ENCODE results near the gene APLP2. TPM values are rescaled to one million over a fixed set of nuclear protein-coding genes. Genes with fewer than 3 reads are reported as not detected.

APLP2 gene
- total RNA-seq, 1 experiment from 2014 or later: 210 TPM

- no TSS peak for BruUV-seq (replicated peaks)
- Histone ChIP-seq H3K27ac (ENCODE audit: low read depth, low read length) (no peak overlapping the region), H3K9ac (ENCODE audit: low read length) (no peak overlapping the region), H3K27me3 (ENCODE audit: insufficient read depth, low read length) (no peaks in the 10 kb centered on the region), H3K4me1 (ENCODE audit: control insufficient read depth in 1 of 2, insufficient read depth in 2 of 2, low read length in 2 of 2) (peaks cover 0 to 3% of the 10 kb centered on the region in 2 experiments; a peak in 1 of 4 replicates), H3K9me2 (ENCODE audit: insufficient read depth) (no peaks in the 10 kb centered on the region), H4K20me1 (ENCODE audit: insufficient read depth) (no peaks in the 10 kb centered on the region), H3K36me3 (ENCODE audit: control insufficient read depth in 1 of 2, insufficient read depth in 2 of 2, low read length in 2 of 2) (no peaks in the 10 kb centered on the region), H2AFZ (ENCODE audit: low read depth, low read length, poor library complexity, severe bottlenecking) (no peak overlapping the region), H3K4me2 (ENCODE audit: low read length) (no peak overlapping the region), H3K4me3 (replicated peaks in 1 of 2; ENCODE audit: low read depth in 1 of 2, low read length in 2 of 2) (no peak overlapping the region), H3K79me2 (ENCODE audit: insufficient read depth, low read length) (no peaks in the 10 kb centered on the region), H3K9me3 (ENCODE audit: control insufficient read depth in 1 of 2, insufficient read depth in 1 of 2, low read depth in 1 of 2, low read length in 2 of 2) (no peaks in the 10 kb centered on the region)
- intact Hi-C loops (cut with micrococcal nuclease): no loop called here
- DNase-seq (ENCODE audit: low read depth, low spot score) (no peak), ATAC-seq (no peak)
- CTCF ChIA-PET: no interaction called here
- RAD21 ChIA-PET (ENCODE audit: low non-redundant PET in 1 of 2, low total read pairs in 2 of 2, uncharacterized antibody in 2 of 2, unreplicated experiment in 2 of 2): no interaction called here
- POLR2A ChIA-PET: no interaction called here
- no peak for TF ChIP-seq FOSL1 (IDR thresholded peaks at IDR 0.05; ENCODE audit: low read depth)
- TF ChIP-seq TCF7L2 (IDR thresholded peaks at IDR 0.05; ENCODE audit: borderline replicate concordance, extremely low read depth, insufficient read depth, insufficient read length): no peak
- no peak for TF ChIP-seq CTCF (IDR thresholded peaks at IDR 0.05 in 2 of 3, conservative IDR thresholded peaks at IDR 0.05 in 1 of 3; ENCODE audit: borderline replicate concordance in 1 of 3, insufficient read depth in 1 of 3, low read depth in 2 of 3, low read length in 2 of 3)
- no peak for TF ChIP-seq ATF3 (IDR thresholded peaks at IDR 0.05)
- TF ChIP-seq SIN3A (IDR thresholded peaks at IDR 0.05; ENCODE audit: low read depth): no peak
- TF ChIP-seq POLR2A (IDR thresholded peaks at IDR 0.05; ENCODE audit: borderline replicate concordance, extremely low read depth, insufficient read depth, insufficient read length): no peak
Measured at GRCh38 chr11:130029137-130029536, 40.6 kb upstream of the APLP2 start.

GRCh38 chr11:130031056-130031455 is 38.6 kb upstream of the APLP2 start:
- no peak overlapping the region for H3K4me2 ChIP-seq (ENCODE audit: low read length)
- intact Hi-C loops (cut with micrococcal nuclease): no loop called here
- H3K4me1 ChIP-seq (ENCODE audit: control insufficient read depth in 1 of 2, insufficient read depth in 2 of 2, low read length in 2 of 2): no peaks in the 10 kb centered on the region
- no peaks in the 10 kb centered on the region for H3K9me2 ChIP-seq (ENCODE audit: insufficient read depth)
- no peaks in the 10 kb centered on the region for H3K27me3 ChIP-seq (ENCODE audit: insufficient read depth, low read length)
- H4K20me1 ChIP-seq (ENCODE audit: insufficient read depth): no peaks in the 10 kb centered on the region
- DNase-seq (ENCODE audit: low read depth, low spot score) (no peak), ATAC-seq (no peak)
- H3K4me3 ChIP-seq (replicated peaks in 1 of 2; ENCODE audit: low read depth in 1 of 2, low read length in 2 of 2): no peak overlapping the region
- no peak overlapping the region for H3K27ac ChIP-seq (ENCODE audit: low read depth, low read length)
- no peaks in the 10 kb centered on the region for H3K9me3 ChIP-seq (ENCODE audit: control insufficient read depth in 1 of 2, insufficient read depth in 1 of 2, low read depth in 1 of 2, low read length in 2 of 2)
- ChIA-PET POLR2A (no interaction called here), CTCF (no interaction called here), RAD21 (ENCODE audit: low non-redundant PET in 1 of 2, low total read pairs in 2 of 2, uncharacterized antibody in 2 of 2, unreplicated experiment in 2 of 2) (no interaction called here)
- H3K36me3 ChIP-seq (ENCODE audit: control insufficient read depth in 1 of 2, insufficient read depth in 2 of 2, low read length in 2 of 2): no peaks in the 10 kb centered on the region
- no TSS peak for BruUV-seq (replicated peaks)
- no peaks in the 10 kb centered on the region for H3K79me2 ChIP-seq (ENCODE audit: insufficient read depth, low read length)
- H2AFZ ChIP-seq (ENCODE audit: low read depth, low read length, poor library complexity, severe bottlenecking): no peak overlapping the region
- no peak for TF ChIP-seq REST (IDR thresholded peaks at IDR 0.05; ENCODE audit: low read depth)
- TF ChIP-seq POLR2AphosphoS5 (IDR thresholded peaks at IDR 0.05; ENCODE audit: low read depth, low read length): no peak
- no peak for TF ChIP-seq JUND (IDR thresholded peaks at IDR 0.05)
- no peak for TF ChIP-seq ZNF274 (IDR thresholded peaks at IDR 0.05; ENCODE audit: low read depth, low read length)
- no peak for TF ChIP-seq POLR2A (IDR thresholded peaks at IDR 0.05; ENCODE audit: borderline replicate concordance, extremely low read depth, insufficient read depth, insufficient read length)
- no peak for TF ChIP-seq CEBPB (IDR thresholded peaks at IDR 0.05; ENCODE audit: low read depth)
- no peak overlapping the region for H3K9ac ChIP-seq (ENCODE audit: low read length)
